ENCODE measurements around the gene KRTAP2-2.
"Not testable (repeated sequence)": the region's sequence is repeated elsewhere in the genome, so short reads cannot be mapped to it uniquely, and the experiment has no call there.

KRTAP2-2 gene

GRCh38 chr17:41064301-41064700 lies 9.3 kb upstream of the KRTAP2-2 start:
- no peak for DNase-seq (ENCODE audit: low spot score)

- no peak for DNase-seq (ENCODE audit: low spot score)
These were observed 8.4 kb upstream of the KRTAP2-2 start for GRCh38 chr17:41063449-41063848.

- DNase-seq (ENCODE audit: low spot score): no peak
These were observed 6.9 kb upstream of the KRTAP2-2 start for GRCh38 chr17:41061964-41062363.

- DNase-seq (ENCODE audit: low spot score): no peak
These were observed 5.1 kb upstream of the KRTAP2-2 start, which contains the start of gene KRTAP2-3 for GRCh38 chr17:41060052-41060604. Gene KRTAP2-3 (minus strand): TSS chr17:41060114. CDS start chr17:41060050, 64 bp downstream.

- DNase-seq (ENCODE audit: low spot score): not testable (repeated sequence)
These were observed 4.4 kb upstream of the KRTAP2-2 start for GRCh38 chr17:41059276-41060051.

GRCh38 chr17:41058741-41059140 lies 3.7 kb upstream of the KRTAP2-2 start:
- DNase-seq (ENCODE audit: low spot score): no peak

GRCh38 chr17:41057547-41057946 lies 2.5 kb upstream of the KRTAP2-2 start:
- no peak for DNase-seq (ENCODE audit: low spot score)

- not testable (repeated sequence) for DNase-seq (ENCODE audit: low spot score)
These were observed 474 bp downstream of the KRTAP2-2 start for GRCh38 chr17:41054556-41054955.

GRCh38 chr17:41054025-41054424 lies 1.0 kb downstream of the KRTAP2-2 start:
- DNase-seq (ENCODE audit: low spot score): no peak

- DNase-seq (ENCODE audit: low spot score): no peak
These were observed 2.5 kb downstream of the KRTAP2-2 start for GRCh38 chr17:41052566-41052965.

- DNase-seq (ENCODE audit: low spot score): no peak
These were observed 5.9 kb downstream of the KRTAP2-2 start for GRCh38 chr17:41049110-41049509.

- DNase-seq (ENCODE audit: low spot score): no peak
These were observed 6.6 kb downstream of the KRTAP2-2 start for GRCh38 chr17:41048441-41048840.

GRCh38 chr17:41046735-41047465 lies 8.1 kb downstream of the KRTAP2-2 start, which contains the start of gene KRTAP2-1:
Gene KRTAP2-1 (minus strand): TSS chr17:41047316. CDS start chr17:41047267, 49 bp downstream.
- DNase-seq (ENCODE audit: low spot score): not testable (repeated sequence)

GRCh38 chr17:41042953-41043352 lies 12.1 kb downstream of the KRTAP2-2 start:
- no peak for DNase-seq (ENCODE audit: low spot score)

GRCh38 chr17:41040783-41041571 lies 14.1 kb downstream of the KRTAP2-2 start, which contains the start of gene KRTAP1-1:
Gene KRTAP1-1 (minus strand): TSS chr17:41041450. CDS start chr17:41041397, 53 bp downstream.
- DNase-seq (ENCODE audit: low spot score): not testable (repeated sequence)

- DNase-seq (ENCODE audit: low spot score): no peak
These were observed 17.1 kb downstream of the KRTAP2-2 start for GRCh38 chr17:41037853-41038350.

GRCh38 chr17:41034346-41034935 lies 20.6 kb downstream of the KRTAP2-2 start, which contains the start of gene KRTAP1-3:
Gene KRTAP1-3 (minus strand): TSS chr17:41034874. CDS start chr17:41034821, 53 bp downstream.
- not testable (repeated sequence) for DNase-seq (ENCODE audit: low spot score)

GRCh38 chr17:41029633-41030245 lies 25.3 kb downstream of the KRTAP2-2 start, which contains the start of gene KRTAP1-4:
Gene KRTAP1-4 (minus strand): TSS chr17:41030195. CDS start chr17:41030078, 117 bp downstream.
- DNase-seq (ENCODE audit: low spot score): no peak

- DNase-seq (ENCODE audit: low spot score): no peak
These were observed 28.1 kb downstream of the KRTAP2-2 start, which contains the start of gene KRTAP1-5 for GRCh38 chr17:41026715-41027471. Gene KRTAP1-5 (minus strand): TSS chr17:41027208. CDS start chr17:41027155, 53 bp downstream.

Measured in pons (tissue), 1 donor.